HepG2 (cell line): ENCODE data around the gene PKMYT1.

Experiments used
- TF ChIP-seq, protein P1 (sequence below): sonication (generic); formaldehyde crosslinking; IDR thresholded peaks from 2 replicates; pipeline ENCODE4 v1.8.1; 2023; ENCODE audit warnings: mild to moderate bottlenecking, inconsistent platforms, moderate library complexity, missing genetic modification reagents, borderline replicate concordance
- TF ChIP-seq, protein P2 (sequence below): sonication (generic); formaldehyde crosslinking; conservative IDR thresholded peaks from 2 replicates; pipeline ENCODE4 v1.4.0; 2020; ENCODE audit warnings: missing genetic modification reagents

DNA sequence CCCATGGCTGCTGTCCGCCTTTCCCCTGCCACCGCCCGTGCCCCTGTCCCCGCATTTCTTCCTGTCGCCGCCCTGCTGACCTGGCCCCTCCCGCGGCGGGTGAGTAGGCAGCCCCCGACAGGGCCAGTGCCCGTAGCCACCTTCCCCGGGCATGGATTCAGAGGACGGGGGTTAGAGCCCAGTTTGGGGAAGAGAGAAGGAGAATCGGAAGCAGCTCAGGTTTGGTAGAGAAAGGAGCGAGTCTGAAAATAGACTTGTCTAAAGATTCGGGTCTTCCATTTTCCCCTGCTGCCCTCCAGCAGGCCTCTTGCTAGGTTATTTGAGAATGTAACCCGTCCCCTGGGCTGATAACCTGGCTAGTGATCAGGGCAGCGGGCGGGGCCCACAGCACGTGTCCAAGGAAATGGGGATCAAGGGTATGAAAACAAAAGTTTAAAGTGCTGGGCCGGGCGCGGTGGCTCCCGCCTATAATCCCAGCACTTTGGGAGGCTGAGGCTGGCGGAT lies 24.6 kb upstream of the PKMYT1 start:
- TF ChIP-seq, protein P1, sequence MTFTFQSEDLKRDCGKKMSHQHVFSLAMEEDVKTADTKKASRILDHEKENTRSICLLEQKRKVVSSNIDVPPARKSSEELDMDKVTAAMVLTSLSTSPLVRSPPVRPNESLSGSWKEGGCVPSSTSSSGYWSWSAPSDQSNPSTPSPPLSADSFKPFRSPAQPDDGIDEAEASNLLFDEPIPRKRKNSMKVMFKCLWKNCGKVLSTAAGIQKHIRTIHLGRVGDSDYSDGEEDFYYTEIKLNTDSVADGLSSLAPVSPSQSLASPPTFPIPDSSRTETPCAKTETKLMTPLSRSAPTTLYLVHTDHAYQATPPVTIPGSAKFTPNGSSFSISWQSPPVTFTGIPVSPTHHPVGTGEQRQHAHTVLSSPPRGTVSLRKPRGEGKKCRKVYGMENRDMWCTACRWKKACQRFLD: no peak
- TF ChIP-seq, protein P2, sequence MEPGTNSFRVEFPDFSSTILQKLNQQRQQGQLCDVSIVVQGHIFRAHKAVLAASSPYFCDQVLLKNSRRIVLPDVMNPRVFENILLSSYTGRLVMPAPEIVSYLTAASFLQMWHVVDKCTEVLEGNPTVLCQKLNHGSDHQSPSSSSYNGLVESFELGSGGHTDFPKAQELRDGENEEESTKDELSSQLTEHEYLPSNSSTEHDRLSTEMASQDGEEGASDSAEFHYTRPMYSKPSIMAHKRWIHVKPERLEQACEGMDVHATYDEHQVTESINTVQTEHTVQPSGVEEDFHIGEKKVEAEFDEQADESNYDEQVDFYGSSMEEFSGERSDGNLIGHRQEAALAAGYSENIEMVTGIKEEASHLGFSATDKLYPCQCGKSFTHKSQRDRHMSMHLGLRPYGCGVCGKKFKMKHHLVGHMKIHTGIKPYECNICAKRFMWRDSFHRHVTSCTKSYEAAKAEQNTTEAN (CRISPR knock-in tag): no peak
